ENCODE measurements around the gene KLHDC9.
"Not testable (repeated sequence)": the region's sequence is repeated elsewhere in the genome, so short reads cannot be mapped to it uniquely, and the experiment has no call there.

KLHDC9 gene

GRCh38 chr1:161099090-161099802, 1.1 kb downstream of the KLHDC9 start:
- DNase-seq, result no peak

DNA sequence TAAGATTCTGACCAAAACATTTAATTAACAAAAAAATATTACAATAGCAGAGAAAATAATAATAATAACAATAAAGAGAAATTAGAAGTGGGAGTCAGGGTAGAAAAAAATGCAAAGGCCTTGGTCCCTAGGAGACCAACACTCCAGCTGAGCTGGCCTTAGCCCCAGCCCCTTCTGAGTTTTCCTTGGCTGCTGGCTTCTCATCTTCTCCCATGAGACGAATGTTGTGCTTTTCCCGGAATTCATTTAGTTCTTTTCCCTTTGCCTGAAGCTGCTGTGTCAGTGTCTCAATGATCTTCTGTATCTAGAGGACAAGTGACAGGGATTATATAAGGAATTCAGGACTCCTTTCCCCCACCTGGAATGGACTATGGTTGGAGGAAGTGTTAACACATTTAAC, 2.4 kb downstream of the KLHDC9 start:
- no peak for DNase-seq

- DNase-seq, result no peak
These were observed 8.3 kb downstream of the KLHDC9 start for GRCh38 chr1:161106431-161106830.

DNA sequence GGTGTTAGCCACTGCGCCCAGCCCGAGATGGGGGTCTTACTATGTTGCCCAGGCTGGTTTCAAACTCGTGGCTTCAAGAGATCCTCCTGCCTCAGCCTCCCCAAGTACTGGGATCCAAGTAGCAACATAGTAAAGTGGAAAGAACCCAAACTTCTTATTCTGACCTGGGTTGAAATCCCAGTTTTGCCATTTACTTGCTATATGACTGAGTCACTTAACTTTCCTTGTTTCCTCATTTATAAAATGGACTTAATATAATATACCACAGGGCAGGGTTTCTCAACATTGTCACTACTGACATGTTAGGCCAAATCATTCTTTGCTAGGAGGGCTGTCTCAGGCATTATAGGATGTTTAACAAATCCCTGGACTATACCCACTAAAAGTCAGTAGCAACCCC, 13.0 kb downstream of the KLHDC9 start:
- no peak for DNase-seq

DNA sequence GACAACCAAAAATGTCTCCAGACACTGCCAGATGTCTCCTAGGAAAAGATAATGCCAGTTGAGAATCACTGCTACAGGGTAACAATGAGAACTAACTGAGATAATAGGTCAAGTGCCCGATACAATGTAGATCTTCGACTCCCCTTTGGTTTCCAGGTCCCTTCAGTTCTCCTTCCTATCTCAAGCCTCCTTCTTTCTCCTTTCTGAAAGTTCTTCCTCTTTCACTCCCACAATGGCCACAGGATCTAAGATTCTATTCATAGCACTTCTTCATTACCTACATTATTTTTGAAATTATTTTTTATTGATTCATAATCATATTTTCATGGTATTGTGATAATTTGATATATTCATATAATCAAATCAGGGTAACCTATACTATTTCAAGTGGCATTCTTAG, 13.4 kb downstream of the KLHDC9 start:
- no peak for DNase-seq

DNA sequence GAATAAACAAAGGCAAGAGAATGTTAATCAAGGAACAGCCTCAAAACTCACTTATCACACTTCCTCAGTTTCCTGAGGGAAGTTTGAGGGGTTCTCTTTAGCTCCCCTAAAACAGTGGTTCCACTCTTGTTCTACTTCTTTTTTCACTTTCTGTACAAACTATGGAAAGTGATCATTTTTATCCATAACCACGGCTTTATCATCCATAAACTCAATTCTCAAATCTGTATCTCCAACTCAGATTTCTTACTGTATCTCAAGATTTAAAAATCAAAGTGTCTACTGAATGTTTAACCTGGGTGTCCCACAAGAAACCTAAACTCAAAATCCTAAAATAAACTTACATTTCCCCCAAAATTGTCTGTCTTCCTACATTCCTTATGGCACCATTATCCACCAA, 15.8 kb downstream of the KLHDC9 start:
- DNase-seq, result no peak

- DNase-seq, result no peak
These were observed 16.4 kb downstream of the KLHDC9 start for GRCh38 chr1:161114556-161114955.

- no peak for DNase-seq
These were observed 17.1 kb downstream of the KLHDC9 start for GRCh38 chr1:161115132-161115711.

DNA sequence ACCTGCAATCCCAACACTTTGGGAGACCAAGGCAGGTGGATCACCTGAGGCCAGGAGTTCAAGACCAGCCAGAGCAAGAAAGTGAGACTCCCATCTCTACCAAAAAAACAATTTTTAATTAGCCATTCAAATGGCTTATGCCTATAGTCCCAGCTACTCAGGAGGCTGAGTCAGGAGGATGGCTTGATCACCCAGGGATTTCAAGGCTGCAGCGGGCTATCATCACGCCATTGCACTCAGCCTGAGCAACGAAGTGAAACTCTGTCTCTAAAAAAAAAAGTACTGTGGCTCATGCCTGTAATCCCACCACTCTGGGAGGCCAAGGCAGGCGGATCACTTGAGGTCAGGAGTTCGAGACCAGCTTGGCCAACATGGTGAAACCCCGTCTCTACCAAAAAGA, 17.8 kb downstream of the KLHDC9 start:
- DNase-seq, result not testable (repeated sequence)

DNA sequence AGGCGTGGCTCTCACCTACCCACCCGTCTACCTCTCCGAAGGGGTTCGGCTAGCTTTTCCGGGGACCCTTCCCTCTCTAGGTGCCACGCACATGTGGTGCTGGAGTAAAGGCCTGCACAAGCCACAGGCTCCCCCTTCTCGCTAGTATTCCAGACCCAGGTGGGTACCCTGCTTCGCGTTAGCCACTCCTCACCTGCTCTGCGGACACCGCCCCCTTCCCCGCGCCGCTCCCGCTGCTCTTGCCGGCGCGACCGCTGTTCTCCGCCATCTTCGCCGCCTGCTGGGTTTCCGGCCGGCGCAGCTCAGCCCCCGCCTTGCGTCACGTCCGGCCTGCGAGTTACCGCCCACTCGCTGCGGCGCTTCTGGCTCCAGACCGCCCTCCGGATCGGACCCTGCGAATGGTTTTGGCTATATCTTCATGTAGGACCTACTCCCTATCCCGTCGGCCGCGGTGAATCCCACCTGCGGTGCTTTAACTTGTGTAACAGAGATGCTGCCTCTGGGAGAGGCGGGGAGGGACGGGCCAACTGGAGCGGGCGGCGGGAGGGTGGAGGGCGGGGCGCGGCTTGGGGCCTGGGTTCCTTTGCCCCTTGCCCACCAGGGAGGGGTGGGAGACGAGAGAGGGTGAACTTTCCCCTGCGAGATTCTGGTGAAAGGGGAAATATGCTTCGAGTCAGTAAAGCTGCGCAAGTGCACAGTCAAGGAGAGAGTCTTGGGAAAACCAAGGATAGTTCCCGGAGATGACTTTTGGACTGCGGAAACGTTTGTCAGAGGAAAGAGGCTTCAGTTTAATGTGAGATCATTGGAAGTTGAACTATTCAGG, 19.8 kb downstream of the KLHDC9 start, which contains the start of the genes NIT1 and PFDN2:
Gene NIT1 (plus strand): TSS at position 347 of the 823 bp plus-strand sequence. CDS start 72 bp downstream, at position 419.
Gene PFDN2 (minus strand): TSS at position 279 of the 823 bp plus-strand sequence. CDS start 11 bp downstream, at position 268.
- DNase-seq, result peak; percentile 72

DNA sequence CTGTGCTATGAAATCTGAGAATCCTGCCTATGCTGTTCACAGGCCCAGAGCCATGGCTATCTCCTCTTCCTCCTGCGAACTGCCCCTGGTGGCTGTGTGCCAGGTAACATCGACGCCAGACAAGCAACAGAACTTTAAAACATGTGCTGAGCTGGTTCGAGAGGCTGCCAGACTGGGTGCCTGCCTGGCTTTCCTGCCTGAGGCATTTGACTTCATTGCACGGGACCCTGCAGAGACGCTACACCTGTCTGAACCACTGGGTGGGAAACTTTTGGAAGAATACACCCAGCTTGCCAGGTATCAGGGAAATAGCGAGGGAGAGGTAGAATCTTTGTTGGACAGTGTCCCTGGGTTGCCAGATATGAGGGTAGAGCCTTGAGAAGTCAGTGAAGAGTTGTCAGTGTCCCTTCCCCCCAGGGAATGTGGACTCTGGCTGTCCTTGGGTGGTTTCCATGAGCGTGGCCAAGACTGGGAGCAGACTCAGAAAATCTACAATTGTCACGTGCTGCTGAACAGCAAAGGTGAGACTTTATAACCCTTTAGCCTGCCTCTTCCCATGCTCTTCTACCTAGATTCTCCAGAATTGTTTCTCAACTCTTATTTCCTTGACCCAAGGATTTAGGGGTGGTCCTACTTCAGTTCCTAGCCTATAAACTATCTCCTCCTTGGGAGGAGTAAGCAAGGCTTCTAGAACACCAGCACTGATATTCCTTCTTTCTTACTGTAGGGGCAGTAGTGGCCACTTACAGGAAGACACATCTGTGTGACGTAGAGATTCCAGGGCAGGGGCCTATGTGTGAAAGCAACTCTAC, 21.1 kb downstream of the KLHDC9 start:
- no peak for DNase-seq

DNA sequence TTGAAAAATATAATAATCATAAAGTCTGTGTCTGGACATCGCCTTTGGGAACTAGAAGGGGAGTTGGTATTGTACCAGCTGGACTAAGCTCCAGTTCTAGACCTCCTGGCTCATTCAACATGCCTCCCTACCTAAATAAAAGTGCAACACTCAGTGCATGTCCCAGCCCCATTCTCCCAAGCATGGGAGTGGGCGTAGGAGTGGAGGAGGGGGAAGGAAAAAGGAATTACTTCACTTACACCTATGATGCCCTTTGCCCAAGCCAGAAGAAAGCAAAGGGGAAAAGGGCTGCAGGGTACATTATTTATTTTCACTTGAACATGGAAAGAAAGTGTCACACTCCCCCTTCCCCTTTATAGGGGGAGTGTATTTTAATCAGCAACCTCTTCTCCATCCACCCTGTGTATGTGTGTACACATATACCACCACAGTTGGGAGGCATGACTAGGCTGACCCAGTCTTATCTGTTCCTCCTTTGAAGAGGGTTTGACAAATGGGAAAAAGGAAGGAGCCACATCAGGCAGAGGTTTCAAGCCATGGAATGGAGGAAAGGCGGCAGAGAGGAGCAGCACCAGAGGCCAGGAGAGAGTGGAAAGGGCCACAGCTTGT, 23.0 kb downstream of the KLHDC9 start:
- no peak for DNase-seq

- no peak for DNase-seq
These were observed 23.7 kb downstream of the KLHDC9 start for GRCh38 chr1:161121834-161122233.

- no peak for DNase-seq
These were observed 24.8 kb downstream of the KLHDC9 start for GRCh38 chr1:161122967-161123366.

DNA sequence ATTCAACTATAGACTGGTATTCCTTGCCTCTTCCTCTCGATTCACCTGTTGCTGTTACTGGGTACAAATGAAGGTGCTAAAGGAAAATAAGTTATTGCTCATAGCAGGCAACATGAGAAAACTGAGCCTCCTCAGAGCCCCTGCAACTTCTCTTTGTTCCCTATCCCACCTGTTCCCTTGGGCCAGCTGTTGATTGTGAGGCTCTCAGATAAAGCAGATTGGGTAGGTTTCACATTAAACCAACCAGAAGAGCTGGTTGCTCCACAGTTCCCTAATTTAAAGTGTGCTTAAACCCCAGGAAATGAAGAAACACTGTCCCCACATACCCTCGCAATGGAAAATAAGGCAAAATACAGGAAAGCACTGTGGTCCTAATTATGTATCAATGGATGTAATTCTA, 29.5 kb downstream of the KLHDC9 start:
- DNase-seq, result no peak

DNA sequence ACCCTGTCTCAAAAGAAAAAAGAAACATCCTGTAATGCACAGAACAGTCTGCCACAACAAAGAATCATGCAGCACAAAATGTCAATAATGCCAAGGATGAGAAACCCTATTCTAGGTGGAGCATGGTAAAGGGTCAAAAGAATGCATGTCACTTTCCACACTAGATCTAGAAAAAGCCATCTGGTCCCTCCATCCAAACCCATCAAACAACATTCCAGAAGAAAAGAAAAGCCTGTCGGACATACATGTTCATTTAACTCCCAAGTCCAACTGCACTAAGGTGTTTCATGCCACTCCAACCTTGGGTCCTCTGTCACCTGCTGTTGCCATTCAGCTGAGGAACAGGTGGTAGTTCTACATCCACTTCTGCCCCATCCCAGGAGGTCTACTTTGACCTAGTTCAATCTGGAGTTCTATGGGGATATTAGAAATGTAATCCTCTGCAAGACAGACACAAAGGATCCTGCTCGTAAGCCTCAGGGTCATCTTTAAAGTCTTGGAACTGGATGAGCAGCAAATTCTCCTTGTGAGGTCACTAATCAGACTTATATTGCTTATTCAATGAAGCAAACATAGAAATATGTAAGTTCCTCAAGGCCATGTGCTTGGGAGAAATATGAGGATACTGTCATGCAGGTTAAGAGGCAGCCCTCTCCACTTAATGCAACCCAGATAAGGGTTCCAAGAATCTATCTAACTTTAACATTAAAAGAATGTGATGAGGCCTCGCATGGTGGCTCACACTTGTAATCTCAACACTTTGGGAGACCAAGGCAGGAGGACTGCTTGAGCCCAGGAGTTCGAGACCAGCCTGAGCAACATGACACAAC, 30.6 kb downstream of the KLHDC9 start:
- DNase-seq, result no peak

- no peak for DNase-seq
These were observed 32.1 kb downstream of the KLHDC9 start for GRCh38 chr1:161130266-161130665.

GRCh38 chr1:161131523-161132409, 33.6 kb downstream of the KLHDC9 start:
- DNase-seq, result no peak

DNA sequence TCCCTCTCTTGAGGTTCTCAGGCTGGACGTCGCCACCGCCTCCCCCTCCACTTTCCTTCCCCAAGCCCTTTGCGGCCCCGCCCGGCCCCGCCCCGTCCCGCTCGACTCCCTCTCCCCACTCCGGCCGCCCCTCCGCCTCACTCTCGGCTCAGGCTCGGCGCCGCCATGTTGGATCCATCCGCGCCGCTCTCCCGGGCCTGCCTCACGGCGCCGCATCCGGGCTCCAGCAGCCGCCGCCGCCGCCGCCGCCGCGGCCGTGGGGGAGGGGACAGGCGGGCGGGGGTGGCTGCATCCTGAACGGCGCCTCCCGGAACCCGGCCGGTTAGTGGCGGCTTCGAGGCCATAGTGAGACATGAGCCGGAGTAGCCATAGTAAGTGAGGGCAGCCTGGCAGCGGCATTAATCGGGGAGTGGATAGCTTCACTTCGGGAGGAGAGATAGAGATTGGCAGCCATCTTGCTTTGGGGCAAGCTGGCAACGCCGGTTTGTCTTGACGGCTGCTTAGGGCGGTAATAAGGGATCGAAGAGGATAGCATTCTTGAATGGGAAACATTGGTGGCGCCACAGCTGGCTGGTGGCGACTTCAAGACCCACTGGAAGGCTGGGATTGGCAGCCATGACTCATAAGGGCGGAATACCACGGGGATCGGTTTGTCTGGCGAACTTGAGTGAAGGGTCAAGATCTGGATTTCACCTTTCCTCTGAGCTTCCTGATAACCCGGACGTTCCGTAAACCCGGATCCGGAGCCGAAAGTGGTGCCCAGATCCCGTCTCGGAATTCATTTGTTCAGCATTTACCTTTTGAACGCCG, 34.5 kb downstream of the KLHDC9 start, which contains the start of gene DEDD:
Gene DEDD (minus strand): TSS at position 258 of the 810 bp plus-strand sequence. CDS start 8,205 bp downstream, outside the sequence.
- peak; percentile 99 for DNase-seq
